Tongue (tissue), 3 donors: ENCODE measurements around the gene CAPN14. TPM values are rescaled to one million over a fixed set of nuclear protein-coding genes. Genes with fewer than 3 reads are reported as not detected.

Experiments used
- DNase-seq: peaks from one replicate; pipeline ENCODE4 v3.0.0-alpha.2; 2015
- small RNA-seq: library from RNA; depleted of rRNA; stranded (forward); fragments of <200 nt; gene quantifications from one replicate; pipeline ENCODE3, GENCODE V24; 2014; ENCODE audit warnings: low replicate concordance
- total RNA-seq: library from RNA; depleted of rRNA; stranded (reverse); fragments of >200 nt; gene quantifications from one replicate; pipeline ENCODE4 v1.2.3, GENCODE V29; 2014

Gene CAPN14
- total RNA-seq, 1 donor from 2014 or later = 20.5 TPM

DNA sequence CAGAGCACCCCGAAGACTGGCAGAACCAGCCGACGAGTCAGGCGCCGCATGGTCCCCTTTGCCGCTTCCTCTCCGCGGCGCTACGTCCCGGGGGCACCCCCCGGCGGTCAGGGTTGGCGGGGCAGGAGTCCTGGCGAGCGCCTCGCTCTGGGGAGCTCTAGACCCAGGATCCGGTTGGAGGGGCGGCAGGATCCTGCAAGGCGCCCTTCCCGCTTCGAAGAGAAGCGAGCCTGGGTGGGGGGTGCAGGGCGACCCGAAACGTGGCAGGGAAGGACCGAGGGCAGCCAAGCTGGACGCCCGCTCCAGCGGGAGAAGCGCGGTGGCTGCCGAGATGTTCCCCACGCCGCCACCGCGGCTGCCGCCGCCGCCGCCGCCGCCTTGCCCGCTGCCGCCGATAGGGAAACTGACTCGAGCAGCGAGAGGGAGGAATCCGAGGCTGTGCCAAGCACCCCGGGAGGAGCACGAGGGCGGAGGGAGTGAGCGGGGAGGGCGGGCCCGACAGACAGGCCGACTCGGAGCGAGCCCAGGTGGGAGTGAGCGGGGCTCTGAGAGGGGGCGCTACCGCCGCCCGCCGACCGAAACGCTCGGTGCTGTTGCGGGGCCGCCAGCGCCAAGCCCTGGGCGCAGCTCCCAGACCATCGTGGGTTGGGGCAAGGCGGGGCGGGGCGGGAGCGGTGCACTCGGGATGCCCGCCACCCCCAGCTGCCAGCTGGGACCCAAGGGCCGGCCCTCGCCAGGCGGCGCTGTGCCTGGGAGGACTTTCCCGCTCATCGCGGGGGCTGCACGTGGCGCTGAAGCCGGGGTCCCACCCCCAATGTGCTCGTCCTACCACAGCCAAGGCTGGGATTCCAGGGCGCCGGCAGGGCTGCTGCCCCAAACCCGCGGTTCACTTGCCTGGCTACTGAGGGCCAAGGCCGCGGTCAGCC, 79.0 kb downstream of the CAPN14 start, which contains the start of gene GALNT14:
Gene GALNT14 (minus strand): TSS at position 404 of the 926 bp plus-strand sequence. CDS start 354 bp downstream, at position 50.
- DNase-seq = peak; percentile 62

DNA sequence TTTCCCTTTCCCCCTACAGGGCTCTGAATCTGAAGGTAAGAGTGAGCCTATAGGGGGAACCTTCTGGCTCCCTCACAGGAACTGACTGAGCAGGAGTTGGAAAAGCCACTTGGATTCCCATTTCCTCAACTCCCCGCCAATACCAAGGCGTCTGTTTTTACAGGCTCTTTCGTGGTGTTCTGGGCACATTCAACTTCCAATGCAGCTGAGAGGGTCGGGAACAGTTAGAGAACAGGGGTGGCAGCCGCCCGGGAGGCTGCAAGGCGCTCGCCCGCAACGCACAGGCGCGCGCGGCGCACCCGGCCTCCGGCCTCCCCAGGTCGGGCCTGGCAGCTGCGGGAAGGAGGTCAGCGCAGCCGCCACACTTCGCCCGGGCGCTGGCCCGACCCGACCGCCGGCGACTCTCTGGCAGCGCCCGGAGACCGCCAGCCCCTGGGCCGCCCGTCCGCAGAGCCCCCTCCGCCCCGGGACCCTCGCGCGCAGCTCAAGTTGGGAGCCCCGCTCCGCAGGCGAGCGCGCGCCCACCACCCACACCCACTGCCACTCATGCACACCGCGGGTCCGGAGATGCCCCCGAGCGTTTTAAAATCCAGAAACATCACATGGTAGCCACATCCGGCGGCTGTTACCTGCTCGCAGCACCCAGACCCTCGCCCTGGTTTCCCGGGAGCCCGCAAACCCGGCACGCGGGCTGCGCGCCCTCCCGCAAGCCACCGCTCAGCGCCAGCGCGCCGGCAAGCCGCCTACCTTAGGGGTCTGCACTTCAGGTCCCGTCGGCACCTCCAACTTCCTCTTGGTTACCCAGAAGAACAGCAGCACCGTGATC, 79.9 kb downstream of the CAPN14 start:
- peak; percentile 14 for DNase-seq

DNA sequence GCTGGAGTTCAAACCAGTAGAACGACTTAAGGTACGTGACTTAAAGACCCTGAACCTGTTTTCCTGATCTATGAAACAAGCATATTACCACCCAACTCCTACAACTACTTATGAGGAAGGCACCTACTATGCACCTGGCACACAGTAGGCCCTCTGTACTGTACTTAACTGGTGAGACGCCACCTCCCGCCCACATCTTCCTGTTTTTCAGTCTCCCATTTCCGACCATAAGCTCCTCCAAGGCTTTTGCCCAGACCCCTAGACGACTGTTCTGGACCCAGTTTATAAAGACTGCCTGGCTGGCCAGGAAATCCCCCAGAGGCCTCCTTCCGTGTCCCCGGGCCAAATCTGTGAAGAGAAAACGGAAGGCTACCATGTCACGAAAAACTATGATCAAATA, 80.6 kb downstream of the CAPN14 start:
- DNase-seq = no peak

DNA sequence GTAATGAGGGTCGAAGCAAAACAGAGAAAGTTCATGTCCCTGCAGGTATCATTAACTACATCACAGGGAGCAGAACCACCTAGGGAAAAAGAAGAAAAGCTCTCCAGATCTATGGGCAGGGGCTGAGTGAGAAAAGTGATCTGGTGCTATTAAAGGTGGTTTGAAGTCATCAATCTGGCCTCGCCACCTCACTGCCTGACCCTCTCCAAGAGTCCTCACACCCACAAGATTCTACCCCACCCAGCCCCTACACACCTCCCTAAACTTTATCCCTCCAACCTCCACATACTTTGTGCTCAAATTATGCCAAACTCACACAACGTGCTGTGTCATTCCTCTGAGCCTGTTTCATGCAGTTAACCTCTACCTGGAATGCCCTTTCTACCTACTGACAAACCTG, 81.3 kb downstream of the CAPN14 start:
- DNase-seq = no peak

DNA sequence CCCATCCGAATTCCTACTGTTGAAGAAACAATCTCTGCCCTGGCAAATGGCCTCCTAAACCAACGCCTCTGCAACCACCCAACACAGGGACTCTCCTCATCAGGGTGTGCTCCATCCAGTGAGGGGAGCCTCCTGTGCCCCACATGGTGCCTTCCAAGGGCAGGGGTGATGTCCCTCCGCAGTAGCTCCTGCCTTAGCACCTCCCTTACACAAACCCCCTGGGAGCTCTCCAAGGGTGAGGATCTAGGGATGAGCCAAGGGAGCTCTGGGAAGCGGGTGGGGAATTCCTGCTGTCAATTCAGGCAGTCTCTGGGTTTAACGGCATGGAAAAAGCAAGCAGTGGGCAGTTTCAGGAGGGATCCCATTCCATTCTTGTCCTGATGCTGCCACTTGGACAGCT, 82.8 kb downstream of the CAPN14 start:
- DNase-seq = no peak

DNA sequence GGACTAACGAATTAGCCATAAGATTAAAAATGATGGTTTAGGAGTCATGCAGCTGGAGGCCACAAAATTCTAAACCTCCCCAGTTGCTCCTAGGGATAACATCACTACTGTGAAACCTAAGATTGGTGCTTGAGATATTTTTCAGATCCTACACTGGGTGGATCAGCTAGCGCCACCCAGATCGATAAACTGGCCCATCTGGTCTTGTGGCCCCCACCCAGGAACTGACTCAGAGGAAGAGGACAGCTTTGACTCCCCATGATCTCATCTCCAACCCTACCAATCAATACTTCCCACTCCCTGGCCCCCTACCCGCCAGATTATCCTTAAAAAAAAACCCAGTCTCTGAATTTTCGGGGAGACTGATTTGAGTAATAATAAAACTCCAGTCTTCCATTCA, 84.5 kb downstream of the CAPN14 start:
- DNase-seq = no peak

DNA sequence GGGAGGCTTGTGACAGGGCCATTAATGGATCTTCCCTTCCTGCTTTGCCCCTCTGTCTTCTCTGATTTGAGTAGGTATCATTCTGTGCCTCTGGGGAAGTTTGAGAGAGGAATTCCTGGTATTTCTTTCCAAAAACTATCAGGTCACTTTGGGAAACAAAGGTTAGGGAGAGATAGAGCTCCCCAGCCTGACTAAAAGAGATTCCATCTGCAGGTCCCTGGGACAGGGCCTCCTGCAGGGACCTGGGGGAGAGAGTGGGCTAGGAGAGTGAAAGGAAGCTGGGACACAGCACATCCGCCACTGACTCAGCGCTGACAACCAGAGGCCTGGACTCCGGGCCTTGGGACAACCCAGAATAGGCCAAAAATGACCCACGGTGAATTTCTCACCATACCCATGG, 85.4 kb downstream of the CAPN14 start:
- no peak for DNase-seq

DNA sequence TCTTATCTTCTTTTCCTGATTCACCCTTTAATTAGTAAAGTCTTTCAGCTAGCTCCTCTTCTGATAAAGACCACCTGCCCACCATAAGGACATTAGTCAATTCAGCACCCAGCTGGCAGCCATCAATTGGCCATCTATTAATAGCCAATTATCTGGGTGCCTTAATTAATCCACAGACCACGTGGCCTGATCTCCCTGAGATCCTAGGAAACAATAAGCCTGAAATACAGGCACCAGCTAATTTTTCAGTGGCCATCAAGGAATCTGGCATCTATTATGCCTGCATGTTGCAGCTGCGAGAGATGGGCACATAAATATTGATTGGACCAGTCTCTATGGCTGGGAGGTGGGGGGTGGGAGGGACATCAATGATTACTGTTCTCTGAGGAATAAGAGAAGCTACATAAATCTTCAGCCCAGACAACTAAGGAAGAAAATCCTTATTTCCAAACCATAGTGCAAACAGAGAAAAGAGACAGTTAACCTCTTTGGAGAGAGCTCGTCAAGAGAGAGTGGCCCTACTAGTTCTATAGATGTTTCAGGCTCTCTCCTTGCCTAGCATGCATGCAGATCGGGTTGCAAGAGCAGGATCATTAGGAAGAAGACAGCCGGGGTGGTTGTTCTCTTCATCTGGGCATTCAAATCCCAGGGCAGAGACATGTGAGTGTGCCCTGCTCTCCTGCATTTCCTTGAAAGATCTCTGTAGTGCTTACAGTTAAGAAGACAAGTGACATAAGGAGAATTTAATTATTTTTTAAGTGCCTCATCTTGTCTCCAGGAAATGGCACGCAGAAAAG, 87.7 kb downstream of the CAPN14 start:
- peak; percentile 16 for DNase-seq

DNA sequence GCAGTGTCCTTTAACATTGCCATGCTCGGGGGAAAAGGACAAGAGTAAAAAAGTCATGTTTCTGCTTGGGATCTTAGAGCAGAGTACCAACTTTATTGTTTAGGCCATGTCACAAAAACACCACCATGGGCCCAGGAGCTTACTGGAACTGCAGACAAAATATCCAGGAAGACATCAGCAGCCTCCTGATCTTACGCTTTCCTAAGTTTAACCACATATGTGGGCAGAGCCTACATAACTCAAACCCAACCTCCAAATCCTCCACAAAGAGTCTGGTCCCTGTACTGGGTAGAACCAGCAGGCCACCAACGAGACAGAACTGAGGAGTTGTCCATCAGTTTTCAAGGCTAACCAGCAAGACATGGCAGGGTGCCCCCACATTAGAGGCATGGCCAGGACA, 89.4 kb downstream of the CAPN14 start:
- DNase-seq = no peak

DNA sequence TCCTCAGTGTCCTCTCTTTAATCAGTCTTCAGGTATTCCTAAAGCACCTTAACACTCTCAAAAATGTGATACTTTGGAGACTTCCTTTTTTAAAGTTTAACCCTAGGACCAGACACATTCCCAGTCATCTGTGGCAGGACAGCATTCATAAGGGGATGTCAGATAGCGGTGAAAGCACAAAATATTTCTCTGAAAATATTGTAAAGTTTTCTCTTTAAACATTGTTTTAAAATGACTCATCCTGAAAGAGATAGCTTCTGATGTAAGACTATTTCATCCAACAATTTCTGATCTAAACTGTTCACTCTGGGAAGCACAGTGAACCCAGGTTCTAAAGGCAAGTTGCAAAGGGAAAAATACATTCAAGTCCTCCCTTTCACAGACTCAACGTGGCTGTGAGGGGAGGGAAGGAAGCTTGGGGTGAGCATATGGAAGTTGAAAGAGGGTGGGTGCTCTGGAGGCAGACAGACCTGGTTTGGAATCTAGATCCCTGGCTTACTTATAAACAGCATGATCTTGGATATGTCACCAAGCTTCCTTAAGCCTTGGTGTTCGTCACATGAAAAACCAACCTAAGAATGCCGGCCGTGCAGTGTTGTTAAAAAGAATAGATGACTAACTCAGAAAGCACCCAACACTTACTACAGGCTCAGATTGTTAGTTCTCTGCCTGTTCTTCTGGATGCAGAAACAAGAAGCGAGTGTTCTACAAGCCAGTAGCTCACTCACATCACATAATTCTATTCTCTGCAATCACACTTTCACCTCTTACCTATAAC, 91.2 kb downstream of the CAPN14 start:
- no peak for DNase-seq

DNA sequence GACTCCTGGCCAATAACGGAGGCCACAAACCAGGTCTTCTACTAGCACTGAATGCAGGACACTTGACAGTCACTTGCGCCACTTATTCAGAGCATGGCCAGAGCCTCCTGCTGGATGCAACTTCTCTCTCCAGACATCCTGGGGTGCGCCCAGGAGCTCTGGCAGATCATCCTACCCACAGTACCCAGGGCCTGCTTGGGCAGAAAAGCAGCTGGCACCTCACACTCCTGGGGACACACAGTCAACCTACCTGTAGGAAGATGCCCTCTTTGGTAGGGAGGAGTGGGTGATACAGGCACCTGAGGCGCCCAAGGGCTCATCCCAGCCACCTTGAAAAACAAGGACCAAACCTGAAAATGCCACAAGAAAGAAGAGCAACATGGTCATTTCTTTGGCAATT, 92.4 kb downstream of the CAPN14 start:
- DNase-seq = no peak

Small RNA genes within 50 kb of the gene (small RNA-seq; reads per million reads assigned to genes)
- not detected for gene RNA5SP90

Other genes with a start within 250 kb of the CAPN14 start
- 5.6 TPM for gene GALNT14, start 79.1 kb downstream of the CAPN14 start, total RNA-seq
- 11.4 TPM for gene EHD3, start 16.6 kb upstream of the CAPN14 start, total RNA-seq
- gene XDH, start 197.2 kb upstream of the CAPN14 start, total RNA-seq = 0.21 TPM